GM10266 (cell line): ENCODE data around the gene CD72.

Source experiments
- DNase-seq: peaks from one replicate; pipeline ENCODE4 v3.0.0; 2012; ENCODE audit errors: extremely low spot score
- TF ChIP-seq, protein P1 (sequence below): IDR thresholded peaks from 2 replicates; pipeline ENCODE4 v1.5.1; 2012; ENCODE audit warnings: mild to moderate bottlenecking, low read depth; ENCODE audit not compliant: control insufficient read depth, insufficient read depth; ENCODE audit errors: missing control alignments

The CD72 gene

DNA sequence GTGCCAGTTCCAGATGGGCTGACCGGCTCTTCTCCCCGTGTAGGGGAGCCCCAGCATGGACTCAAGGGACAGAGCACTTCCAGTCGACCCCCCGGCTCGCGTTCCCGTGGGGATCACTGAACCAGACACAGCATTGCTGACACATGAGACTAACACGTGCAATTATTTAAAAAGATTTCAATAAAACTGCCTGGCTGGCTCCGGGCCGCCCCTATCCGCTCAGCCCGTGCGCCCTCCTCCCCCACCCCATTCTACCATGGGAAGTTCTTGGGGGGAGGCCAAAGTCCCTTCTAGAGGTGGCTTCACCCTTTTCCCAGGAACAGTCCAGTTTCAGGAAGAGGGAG is 8.4 kb downstream of the CD72 start:
- DNase-seq, result no peak
- TF ChIP-seq, protein P1, sequence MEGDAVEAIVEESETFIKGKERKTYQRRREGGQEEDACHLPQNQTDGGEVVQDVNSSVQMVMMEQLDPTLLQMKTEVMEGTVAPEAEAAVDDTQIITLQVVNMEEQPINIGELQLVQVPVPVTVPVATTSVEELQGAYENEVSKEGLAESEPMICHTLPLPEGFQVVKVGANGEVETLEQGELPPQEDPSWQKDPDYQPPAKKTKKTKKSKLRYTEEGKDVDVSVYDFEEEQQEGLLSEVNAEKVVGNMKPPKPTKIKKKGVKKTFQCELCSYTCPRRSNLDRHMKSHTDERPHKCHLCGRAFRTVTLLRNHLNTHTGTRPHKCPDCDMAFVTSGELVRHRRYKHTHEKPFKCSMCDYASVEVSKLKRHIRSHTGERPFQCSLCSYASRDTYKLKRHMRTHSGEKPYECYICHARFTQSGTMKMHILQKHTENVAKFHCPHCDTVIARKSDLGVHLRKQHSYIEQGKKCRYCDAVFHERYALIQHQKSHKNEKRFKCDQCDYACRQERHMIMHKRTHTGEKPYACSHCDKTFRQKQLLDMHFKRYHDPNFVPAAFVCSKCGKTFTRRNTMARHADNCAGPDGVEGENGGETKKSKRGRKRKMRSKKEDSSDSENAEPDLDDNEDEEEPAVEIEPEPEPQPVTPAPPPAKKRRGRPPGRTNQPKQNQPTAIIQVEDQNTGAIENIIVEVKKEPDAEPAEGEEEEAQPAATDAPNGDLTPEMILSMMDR, result no peak

DNA sequence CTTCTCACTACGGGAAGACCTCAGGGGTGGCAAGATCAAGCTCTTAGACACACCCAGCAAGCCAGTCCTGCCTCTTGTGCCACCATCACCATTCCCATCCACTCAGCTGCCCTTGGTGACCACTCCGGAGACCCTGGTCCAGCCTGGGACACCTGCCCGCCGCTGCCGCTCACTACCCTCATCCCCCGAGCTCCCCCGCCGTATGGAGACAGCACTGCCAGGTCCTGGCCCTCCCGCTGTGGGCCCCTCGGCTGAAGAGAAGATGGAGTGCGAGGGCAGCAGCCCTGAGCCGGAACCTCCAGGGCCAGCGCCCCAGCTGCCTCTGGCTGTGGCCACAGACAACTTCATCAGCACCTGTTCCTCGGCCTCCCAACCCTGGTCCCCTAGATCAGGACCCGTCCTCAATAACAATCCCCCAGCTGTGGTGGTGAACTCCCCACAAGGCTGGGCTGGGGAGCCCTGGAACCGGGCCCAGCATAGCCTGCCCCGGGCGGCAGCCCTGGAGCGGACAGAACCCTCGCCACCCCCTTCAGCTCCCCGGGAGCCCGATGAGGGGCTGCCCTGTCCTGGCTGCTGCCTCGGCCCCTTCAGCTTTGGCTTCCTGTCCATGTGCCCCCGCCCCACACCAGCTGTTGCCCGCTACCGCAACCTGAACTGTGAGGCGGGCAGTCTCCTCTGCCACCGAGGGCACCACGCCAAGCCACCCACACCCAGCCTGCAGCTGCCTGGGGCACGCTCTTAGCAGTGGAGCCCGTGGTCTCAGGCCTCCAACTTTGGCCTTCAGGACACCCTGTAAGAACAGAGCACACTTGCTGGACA is 9.0 kb downstream of the CD72 start:
- TF ChIP-seq, protein P1, result no peak
- DNase-seq, result no peak

DNA sequence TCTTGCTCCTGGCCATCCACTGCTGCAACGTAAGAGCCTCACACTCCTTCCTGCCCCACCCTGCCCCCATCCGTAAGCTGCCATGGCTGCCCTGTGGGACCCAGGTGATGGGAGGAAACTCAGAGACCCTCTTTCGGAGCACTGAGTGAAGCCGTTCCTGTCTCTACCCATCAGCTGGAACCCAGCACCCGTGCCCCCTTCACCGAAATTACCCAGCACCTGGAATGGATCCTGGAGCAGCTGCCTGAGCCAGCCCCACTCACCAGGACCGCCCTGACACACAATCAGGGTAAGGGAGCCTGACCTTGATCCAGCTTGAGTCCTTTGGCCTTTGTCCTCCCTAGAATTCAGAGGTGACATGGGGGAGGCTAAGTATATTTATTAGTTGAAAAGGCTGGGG is 10.0 kb downstream of the CD72 start:
- no peak for DNase-seq
- TF ChIP-seq, protein P1, result no peak

DNA sequence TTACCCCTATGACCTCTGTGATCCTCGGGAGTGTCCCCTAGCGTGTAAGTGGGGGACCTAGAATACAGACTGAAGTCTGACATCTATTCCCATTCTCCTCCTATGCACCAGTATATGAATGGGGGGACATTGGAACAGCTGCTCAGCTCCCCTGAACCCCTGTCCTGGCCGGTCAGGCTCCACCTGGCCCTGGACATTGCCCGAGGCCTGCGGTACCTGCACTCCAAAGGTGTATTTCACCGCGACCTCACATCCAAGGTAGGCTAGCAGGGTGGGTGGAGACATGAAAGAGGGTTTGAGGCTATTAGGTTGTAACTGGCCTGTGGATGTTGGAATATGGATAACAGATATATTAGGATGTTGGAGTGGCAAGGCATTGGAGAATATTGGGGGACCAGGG is 11.5 kb downstream of the CD72 start:
- TF ChIP-seq, protein P1, result no peak
- peak; percentile 15 for DNase-seq

DNA sequence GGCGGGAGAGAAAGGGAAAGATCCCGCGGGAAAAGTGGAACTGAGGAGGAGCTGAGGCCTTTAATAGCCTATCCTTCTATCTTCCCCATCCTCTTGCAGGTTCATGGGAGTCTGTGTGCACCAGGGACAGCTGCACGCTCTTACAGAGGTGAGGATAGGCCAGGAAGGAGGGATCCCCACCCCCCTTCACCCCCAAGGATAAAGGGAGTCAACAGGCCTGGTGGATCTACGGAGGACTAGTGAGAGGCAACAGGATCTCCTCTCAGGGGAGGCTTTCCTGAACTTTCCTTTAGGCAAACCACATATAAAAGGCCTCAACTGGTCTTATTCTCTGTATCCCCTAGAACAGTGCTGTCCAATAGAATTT is 12.1 kb downstream of the CD72 start:
- TF ChIP-seq, protein P1, result no peak
- no peak for DNase-seq

DNA sequence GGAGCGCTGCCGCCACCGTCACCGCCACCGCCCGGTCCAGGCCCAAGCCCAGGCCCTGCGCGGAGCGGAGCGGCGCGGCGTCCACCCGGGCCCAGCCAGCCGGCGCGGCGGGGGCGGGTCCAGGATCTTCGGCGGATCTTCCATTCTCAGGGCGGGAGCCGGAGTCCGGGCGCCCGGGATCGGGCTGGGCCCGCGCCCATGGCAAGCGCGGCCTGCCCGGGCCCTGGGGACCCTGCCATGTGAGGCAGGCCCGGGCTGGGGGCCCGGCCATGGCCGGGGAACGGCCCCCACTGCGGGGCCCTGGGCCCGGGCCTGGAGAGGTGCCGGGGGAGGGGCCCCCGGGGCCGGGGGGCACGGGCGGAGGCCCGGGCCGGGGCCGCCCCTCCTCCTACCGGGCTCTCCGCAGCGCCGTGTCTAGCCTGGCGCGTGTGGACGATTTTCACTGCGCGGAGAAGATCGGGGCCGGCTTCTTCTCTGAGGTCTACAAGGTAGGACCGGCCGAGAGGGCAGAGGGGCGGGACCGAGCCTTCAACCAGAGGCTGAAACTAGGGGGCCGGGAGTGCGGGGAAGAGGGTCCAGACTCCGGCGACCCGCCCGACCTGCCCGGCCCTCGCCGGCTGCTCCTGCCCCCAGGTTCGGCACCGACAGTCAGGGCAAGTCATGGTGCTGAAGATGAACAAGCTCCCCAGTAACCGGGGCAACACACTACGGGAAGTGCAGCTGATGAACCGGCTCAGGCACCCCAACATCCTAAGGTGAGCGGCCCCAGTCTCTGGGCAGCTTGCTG is 12.7 kb downstream of the CD72 start:
- TF ChIP-seq, protein P1, result no peak

More for the DNA sequence above, 12.7 kb downstream of the CD72 start:
- DNase-seq, result peak; percentile 67
